ENCODE measurements around the gene SNX22. TPM values are rescaled to one million over a fixed set of nuclear protein-coding genes. Genes with fewer than 3 reads are reported as not detected.

Gene SNX22
- total and polyA plus RNA-seq, 7 donors = 0.06 to 0.31 (median 0.17) TPM

- intact Hi-C loops (cut with DNase I) = no loop called here
- ATAC-seq = no peak
These were observed 28.8 kb downstream of the SNX22 start for GRCh38 chr15:64180235-64180824.

DNA sequence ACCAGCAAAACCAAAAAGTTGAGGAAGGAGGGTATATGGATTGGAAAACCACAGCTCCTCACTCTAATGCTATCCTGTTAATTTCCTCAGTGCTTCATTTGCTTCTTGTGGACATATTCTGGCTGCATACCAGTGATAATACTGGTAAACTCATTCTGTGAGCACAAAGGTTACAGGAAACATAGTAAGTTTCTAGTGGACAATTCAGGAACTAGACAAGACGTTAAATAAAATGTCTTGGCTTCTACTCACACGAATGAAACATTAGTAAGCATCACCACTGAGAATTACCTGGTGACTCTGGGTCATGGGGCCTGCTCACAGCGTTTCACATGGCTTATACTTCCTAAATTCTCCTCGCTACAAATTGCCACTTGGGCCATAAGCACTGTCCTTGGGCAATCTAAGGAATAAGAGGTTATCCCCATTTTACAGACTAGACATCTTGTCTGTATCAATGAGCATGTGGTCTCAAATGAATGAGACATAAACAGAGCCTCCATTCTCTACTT lies 31.4 kb downstream of the SNX22 start:
- 77 to 80% (median 79%) methylated on average over 4 of the region's 4 CpGs for WGBS, 3 donors
- Histone ChIP-seq H3K27me3 (ENCODE audit: insufficient read depth in 3 of 3, low read length in 2 of 3) (no peaks in the 10 kb centered on the region), H3K4me3 (no peak overlapping the region), H3K36me3 (ENCODE audit: insufficient read depth in 1 of 2, low read depth in 1 of 2) (peaks cover 0 to 46% of the 10 kb centered on the region in 2 donors), H3K9me3 (no peaks in the 10 kb centered on the region), H3K27ac (no peak overlapping the region), H3K4me1 (no peaks in the 10 kb centered on the region)
- ATAC-seq (no peak), DNase-seq (no peak)
- intact Hi-C loops (cut with DNase I) = no loop called here
- TF ChIP-seq, protein P1, sequence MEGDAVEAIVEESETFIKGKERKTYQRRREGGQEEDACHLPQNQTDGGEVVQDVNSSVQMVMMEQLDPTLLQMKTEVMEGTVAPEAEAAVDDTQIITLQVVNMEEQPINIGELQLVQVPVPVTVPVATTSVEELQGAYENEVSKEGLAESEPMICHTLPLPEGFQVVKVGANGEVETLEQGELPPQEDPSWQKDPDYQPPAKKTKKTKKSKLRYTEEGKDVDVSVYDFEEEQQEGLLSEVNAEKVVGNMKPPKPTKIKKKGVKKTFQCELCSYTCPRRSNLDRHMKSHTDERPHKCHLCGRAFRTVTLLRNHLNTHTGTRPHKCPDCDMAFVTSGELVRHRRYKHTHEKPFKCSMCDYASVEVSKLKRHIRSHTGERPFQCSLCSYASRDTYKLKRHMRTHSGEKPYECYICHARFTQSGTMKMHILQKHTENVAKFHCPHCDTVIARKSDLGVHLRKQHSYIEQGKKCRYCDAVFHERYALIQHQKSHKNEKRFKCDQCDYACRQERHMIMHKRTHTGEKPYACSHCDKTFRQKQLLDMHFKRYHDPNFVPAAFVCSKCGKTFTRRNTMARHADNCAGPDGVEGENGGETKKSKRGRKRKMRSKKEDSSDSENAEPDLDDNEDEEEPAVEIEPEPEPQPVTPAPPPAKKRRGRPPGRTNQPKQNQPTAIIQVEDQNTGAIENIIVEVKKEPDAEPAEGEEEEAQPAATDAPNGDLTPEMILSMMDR (IDR thresholded peaks at IDR 0.05) = no peak

More at GRCh38 chr15:64180235-64180824, 28.8 kb downstream of the SNX22 start:
- no peaks in the 10 kb centered on the region for H3K4me1 ChIP-seq
- H3K27me3 ChIP-seq (ENCODE audit: insufficient read depth in 3 of 3, low read length in 2 of 3) = no peaks in the 10 kb centered on the region
- H3K9me3 ChIP-seq = no peaks in the 10 kb centered on the region
- DNase-seq = no peak
- H3K36me3 ChIP-seq (ENCODE audit: insufficient read depth in 1 of 2, low read depth in 1 of 2) = peaks cover 0 to 57% of the 10 kb centered on the region in 2 donors
- TF ChIP-seq, protein P1 (IDR thresholded peaks at IDR 0.05) = no peak
- 69 to 75% (median 69%) methylated on average over 8 of the region's 8 CpGs for WGBS, 3 donors
- no peak overlapping the region for H3K4me3 ChIP-seq
- no peak overlapping the region for H3K27ac ChIP-seq

DNA sequence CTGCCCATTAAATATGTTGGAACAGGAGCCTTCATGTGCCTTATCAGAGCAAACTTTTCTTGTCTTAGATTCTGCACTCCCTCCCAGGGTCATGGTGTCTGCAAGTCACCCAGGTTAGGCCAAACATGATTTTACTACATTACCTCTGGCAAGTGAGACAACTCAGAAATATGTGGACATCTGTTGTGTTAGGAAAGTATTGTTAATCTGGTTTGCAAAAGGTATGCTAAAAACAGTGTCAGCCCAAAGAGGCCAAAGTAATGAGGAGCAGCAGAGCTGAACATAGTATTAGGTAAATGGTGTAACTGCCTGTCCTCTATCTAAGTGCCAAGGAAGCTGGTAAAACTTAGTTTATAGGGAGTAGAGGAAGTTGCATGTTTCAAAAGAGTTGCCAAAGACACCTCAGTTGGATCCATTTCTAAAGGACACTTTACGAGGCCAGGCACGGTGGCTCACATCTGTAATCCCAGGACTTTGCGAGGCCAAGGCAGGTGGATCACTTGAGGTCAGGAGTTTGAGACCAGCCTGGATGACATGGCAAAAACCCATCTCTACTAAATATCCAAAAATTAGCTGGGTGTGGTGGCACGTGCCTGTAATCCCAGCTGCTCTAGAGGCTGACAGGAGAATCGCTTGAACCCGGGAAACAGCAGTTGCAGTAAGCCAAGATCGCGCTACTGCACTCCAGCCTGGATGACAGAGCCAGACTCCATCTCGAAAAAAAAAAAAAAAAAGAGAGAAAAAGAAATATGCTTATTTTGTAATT lies 33.8 kb downstream of the SNX22 start:
- intact Hi-C loops (cut with DNase I) = no loop called here
- H3K27ac ChIP-seq = no peak overlapping the region
- H3K27me3 ChIP-seq (ENCODE audit: insufficient read depth in 3 of 3, low read length in 2 of 3) = no peaks in the 10 kb centered on the region
- no peaks in the 10 kb centered on the region for H3K4me1 ChIP-seq
- ATAC-seq (no peak), DNase-seq (no peak)
- no peaks in the 10 kb centered on the region for H3K9me3 ChIP-seq
- TF ChIP-seq, protein P1 (IDR thresholded peaks at IDR 0.05) = no peak
- WGBS, 3 donors = 82 to 90% (median 89%) methylated on average over 9 of the region's 9 CpGs
- peaks cover 0 to 36% of the 10 kb centered on the region in 2 donors for H3K36me3 ChIP-seq (ENCODE audit: insufficient read depth in 1 of 2, low read depth in 1 of 2)
- no peak overlapping the region for H3K4me3 ChIP-seq

GRCh38 chr15:64187396-64188191 lies 36.1 kb downstream of the SNX22 start:
- Histone ChIP-seq H3K4me3 (no peak overlapping the region), H3K27ac (no peak overlapping the region), H3K27me3 (ENCODE audit: insufficient read depth in 3 of 3, low read length in 2 of 3) (no peaks in the 10 kb centered on the region), H3K4me1 (no peaks in the 10 kb centered on the region), H3K36me3 (ENCODE audit: insufficient read depth in 1 of 2, low read depth in 1 of 2) (peaks cover 0 to 26% of the 10 kb centered on the region in 2 donors), H3K9me3 (no peaks in the 10 kb centered on the region)
- intact Hi-C loops (cut with DNase I) = no loop called here
- 93 to 94% (median 94%) methylated on average over 2 of the region's 2 CpGs for WGBS, 3 donors
- TF ChIP-seq, protein P1 (IDR thresholded peaks at IDR 0.05) = no peak
- ATAC-seq = no peak
- no peak for DNase-seq

All from psoas muscle (tissue), 8 donors.